Thyroid gland (tissue), 4 donors: ENCODE data around the gene SORCS2. TPM values are rescaled to one million over a fixed set of nuclear protein-coding genes. Genes with fewer than 3 reads are reported as not detected.

Experiments
- DNase-seq, 2 donors: peaks; one replicate each; pipeline ENCODE4 v3.0.0-alpha.2; 2019
- H3K27ac ChIP-seq, 3 donors: fragments of 200-600 bp; sonication (generic); 1 replicate in 2 of 3; 2 replicates in 1 of 3; pipeline ENCODE4 v1.5.1; 2016 to 2019; ENCODE audit warnings: mild to moderate bottlenecking in 1 of 3, moderate library complexity in 1 of 3
- H3K27me3 ChIP-seq: fragments of 200-600 bp; sonication (generic); one replicate; pipeline ENCODE4 v1.5.1; 2019
- H3K36me3 ChIP-seq, 2 donors: fragments of 200-600 bp; sonication (generic); one replicate each; pipeline ENCODE4 v1.5.1; 2016 to 2019
- H3K4me1 ChIP-seq, 2 donors: fragments of 200-600 bp; sonication (generic); one replicate each; pipeline ENCODE4 v1.5.1; 2017 to 2019
- H3K4me3 ChIP-seq, 3 donors: fragments of 200-600 bp; sonication (generic); replicated peaks in 1 of 3; 1 replicate in 2 of 3; 2 replicates in 1 of 3; pipeline ENCODE4 v1.5.1; 2016; ENCODE audit warnings: mild to moderate bottlenecking in 1 of 3
- H3K9me3 ChIP-seq: fragments of 200-600 bp; sonication (generic); one replicate; pipeline ENCODE4 v1.5.1; 2017
- POLR2A ChIP-seq, 2 donors: fragments of 450-650 bp; IDR thresholded peaks; one replicate each; pipeline ENCODE4 v1.6.1; 2017; ENCODE audit warnings: antibody characterized with exemption in 2 of 2, mild to moderate bottlenecking in 2 of 2, moderate library complexity in 1 of 2
- WGBS, 2 donors: methylation state at CpG; one replicate each; pipeline ENCODE4 v1.1.5; 2017; 5-methylcytosine and 5-hydroxymethylcytosine counted together
- intact Hi-C: fragments of 100-400 bp; cut with DNase I; formaldehyde crosslinking; loops from one replicate; pipeline ENCODE4 v1.15.1; 2023
- total RNA-seq, 4 donors: library from RNA; depleted of rRNA; stranded (reverse); fragments of >200 nt; gene quantifications; one replicate each; pipeline ENCODE4 v1.2.3, GENCODE V29; 2016
- TF ChIP-seq, protein P1 (sequence below), 6 experiments: fragments of 200-600 bp in 3 of 6; fragments of 450-650 bp in 3 of 6; sonication (generic) in 3 of 6; IDR thresholded peaks; one replicate each; pipeline ENCODE4 v1.5.1; 2016 to 2019; ENCODE audit warnings: antibody characterized with exemption in 6 of 6, mild to moderate bottlenecking in 2 of 6, inconsistent platforms in 1 of 6, moderate library complexity in 1 of 6

SORCS2 gene
- total RNA-seq, 4 donors from 2014 or later: 1.7 to 13.6 (median 3.6) TPM

DNA sequence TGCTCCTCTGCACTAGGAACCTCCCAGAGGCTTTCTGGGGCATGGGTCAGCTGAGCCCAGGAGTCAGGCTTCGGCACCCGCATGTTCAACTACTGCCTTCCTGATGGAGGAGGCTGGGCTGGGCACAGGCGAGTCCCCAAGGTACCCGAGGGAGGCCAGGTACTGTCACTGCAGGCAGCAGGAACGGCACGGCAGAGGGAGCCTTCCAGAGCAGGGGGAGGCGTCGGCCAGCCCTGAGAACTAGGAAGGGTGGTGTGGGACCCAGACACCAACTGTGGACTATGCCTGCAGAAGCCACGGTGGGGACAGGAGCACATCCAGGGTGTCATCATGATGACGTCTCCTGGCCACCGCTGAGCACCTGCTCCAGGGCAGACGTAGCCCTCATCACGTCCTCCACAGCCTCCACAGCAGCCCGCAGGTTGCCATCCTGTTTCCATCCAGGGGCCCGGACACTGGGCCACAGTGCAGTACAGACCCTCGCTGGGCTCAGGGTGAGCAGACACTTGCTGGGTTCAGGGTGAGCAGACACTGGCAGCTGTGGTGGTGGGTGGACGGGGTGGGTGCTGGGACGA is 40.8 kb downstream of the SORCS2 start:
- H3K4me1 ChIP-seq: no peaks in the 10 kb centered on the region
- no peaks in the 10 kb centered on the region for H3K36me3 ChIP-seq
- H3K4me3 ChIP-seq: no peak overlapping the region
- H3K27me3 ChIP-seq: no peaks in the 10 kb centered on the region
- TF ChIP-seq, protein P1, sequence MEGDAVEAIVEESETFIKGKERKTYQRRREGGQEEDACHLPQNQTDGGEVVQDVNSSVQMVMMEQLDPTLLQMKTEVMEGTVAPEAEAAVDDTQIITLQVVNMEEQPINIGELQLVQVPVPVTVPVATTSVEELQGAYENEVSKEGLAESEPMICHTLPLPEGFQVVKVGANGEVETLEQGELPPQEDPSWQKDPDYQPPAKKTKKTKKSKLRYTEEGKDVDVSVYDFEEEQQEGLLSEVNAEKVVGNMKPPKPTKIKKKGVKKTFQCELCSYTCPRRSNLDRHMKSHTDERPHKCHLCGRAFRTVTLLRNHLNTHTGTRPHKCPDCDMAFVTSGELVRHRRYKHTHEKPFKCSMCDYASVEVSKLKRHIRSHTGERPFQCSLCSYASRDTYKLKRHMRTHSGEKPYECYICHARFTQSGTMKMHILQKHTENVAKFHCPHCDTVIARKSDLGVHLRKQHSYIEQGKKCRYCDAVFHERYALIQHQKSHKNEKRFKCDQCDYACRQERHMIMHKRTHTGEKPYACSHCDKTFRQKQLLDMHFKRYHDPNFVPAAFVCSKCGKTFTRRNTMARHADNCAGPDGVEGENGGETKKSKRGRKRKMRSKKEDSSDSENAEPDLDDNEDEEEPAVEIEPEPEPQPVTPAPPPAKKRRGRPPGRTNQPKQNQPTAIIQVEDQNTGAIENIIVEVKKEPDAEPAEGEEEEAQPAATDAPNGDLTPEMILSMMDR (IDR thresholded peaks at IDR 0.05): no peak
- TF ChIP-seq POLR2A (IDR thresholded peaks at IDR 0.05): no peak
- no peak for DNase-seq
- H3K9me3 ChIP-seq: no peaks in the 10 kb centered on the region
- no peak overlapping the region for H3K27ac ChIP-seq
- intact Hi-C loops: no loop called here
- 84 to 85% methylated on average over 10 to 14 of the region's 18 CpGs for WGBS, 2 donors

DNA sequence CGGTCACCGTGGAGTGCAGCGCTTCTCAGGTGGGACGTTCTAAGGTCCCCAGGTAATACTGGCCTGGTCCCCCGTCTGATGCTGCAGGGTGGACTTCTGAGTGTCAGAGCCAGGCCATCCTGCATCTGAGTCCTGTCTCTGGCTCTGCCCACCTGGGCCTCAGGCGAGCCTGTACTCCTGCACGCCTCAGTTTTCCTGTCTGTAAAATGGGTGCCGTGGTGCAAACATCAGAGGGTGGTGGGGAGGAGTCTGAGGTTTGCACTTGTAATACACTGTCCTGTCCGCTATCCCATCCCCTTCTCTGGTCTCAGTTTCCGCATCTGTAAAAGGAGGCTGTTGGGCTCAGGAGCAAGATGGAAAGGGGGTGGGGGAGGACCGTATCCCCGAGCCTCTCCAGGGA is 41.3 kb downstream of the SORCS2 start:
- WGBS, 2 donors: 91 to 93% methylated on average over 10 to 12 of the region's 12 CpGs
- intact Hi-C loops: no loop called here
- no peaks in the 10 kb centered on the region for H3K36me3 ChIP-seq
- no peaks in the 10 kb centered on the region for H3K9me3 ChIP-seq
- no peak overlapping the region for H3K27ac ChIP-seq
- no peaks in the 10 kb centered on the region for H3K27me3 ChIP-seq
- no peak for DNase-seq
- no peak overlapping the region for H3K4me3 ChIP-seq
- TF ChIP-seq, protein P1 (IDR thresholded peaks at IDR 0.05): no peak
- TF ChIP-seq POLR2A (IDR thresholded peaks at IDR 0.05): no peak
- no peaks in the 10 kb centered on the region for H3K4me1 ChIP-seq

DNA sequence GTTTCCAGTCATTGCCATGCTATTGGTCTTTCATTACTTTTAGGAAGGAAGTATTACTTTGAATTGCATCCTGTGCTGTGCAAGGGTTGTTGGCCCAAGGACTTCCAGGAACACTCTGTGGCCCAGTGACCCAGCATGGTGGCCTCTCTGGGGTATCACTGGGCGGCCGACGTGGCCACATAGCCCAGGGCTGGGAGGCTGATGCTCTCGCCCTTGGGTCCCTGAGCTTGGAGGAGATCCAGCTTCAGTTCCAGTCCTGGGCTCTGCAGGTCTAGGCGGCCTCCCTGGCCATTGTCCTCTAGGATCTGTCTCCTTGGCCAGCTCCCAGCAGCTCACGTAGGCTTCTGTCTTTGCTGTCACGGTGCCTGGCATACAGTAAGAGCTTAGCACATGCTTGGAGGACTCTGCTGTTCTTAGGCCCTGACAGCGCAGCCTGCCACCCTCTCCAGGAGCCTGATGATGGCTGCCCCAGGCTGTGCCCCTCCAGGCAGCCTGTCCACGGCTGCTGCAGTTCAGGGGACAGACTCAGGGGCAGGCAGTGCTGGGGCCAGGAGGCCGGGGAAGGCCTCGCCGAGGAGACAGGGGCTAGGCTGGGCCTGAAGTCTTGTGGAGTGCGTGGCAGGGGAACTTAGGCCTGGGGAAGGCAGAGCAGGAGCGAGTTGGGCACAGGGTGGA is 42.2 kb downstream of the SORCS2 start:
- intact Hi-C loops: no loop called here
- Histone ChIP-seq H3K27me3 (no peaks in the 10 kb centered on the region), H3K27ac (no peak overlapping the region), H3K4me3 (no peak overlapping the region), H3K4me1 (no peaks in the 10 kb centered on the region), H3K9me3 (no peaks in the 10 kb centered on the region), H3K36me3 (no peaks in the 10 kb centered on the region)
- TF ChIP-seq, protein P1 (IDR thresholded peaks at IDR 0.05): no peak
- no peak for TF ChIP-seq POLR2A (IDR thresholded peaks at IDR 0.05)
- 89 to 91% methylated on average over 14 of the region's 14 CpGs for WGBS, 2 donors
- no peak for DNase-seq

DNA sequence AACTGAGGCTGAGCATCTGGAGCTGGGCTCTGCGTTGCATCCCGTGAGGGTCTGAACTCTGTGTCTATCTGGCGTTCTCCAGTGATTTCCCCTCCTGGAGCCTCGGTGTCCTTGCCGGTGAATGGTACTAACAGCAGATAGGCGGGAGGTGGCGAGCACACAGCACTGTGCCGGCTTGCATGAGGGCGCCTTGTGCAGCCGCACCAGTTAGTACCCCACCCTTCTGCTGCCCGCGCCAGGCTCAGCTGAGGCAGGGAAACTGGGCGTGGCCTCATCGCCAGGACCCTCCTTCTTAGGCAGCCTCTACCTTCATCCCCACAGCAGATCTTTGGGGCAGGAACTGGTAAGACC is 42.7 kb downstream of the SORCS2 start:
- WGBS, 2 donors: 92% methylated on average over 13 to 14 of the region's 14 CpGs
- Histone ChIP-seq H3K9me3 (no peaks in the 10 kb centered on the region), H3K27me3 (no peaks in the 10 kb centered on the region), H3K4me1 (no peaks in the 10 kb centered on the region), H3K4me3 (no peak overlapping the region), H3K27ac (no peak overlapping the region), H3K36me3 (no peaks in the 10 kb centered on the region)
- DNase-seq: no peak
- intact Hi-C loops: no loop called here
- TF ChIP-seq, protein P1 (IDR thresholded peaks at IDR 0.05): no peak
- no peak for TF ChIP-seq POLR2A (IDR thresholded peaks at IDR 0.05)

DNA sequence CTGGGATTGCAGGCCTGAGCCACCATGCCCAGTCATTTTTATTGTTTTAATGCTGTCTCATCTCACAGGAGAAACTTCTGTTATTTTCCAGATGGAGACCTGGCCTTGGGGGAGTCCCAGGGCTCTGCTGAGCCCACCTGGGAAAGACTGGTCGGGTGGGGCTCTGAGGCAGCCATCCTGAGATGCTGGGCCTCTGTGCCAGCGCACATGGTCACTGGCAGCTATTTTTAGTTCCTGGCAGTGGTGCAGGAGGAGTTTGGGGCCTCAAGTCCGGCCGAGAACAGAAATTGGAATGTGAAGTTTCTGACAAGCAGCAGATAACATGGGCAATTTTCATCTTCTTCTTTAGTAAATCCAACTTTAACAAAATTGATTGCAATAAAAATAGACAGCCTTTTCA is 44.5 kb downstream of the SORCS2 start:
- Histone ChIP-seq H3K36me3 (no peaks in the 10 kb centered on the region), H3K27ac (no peak overlapping the region), H3K27me3 (no peaks in the 10 kb centered on the region), H3K4me1 (no peaks in the 10 kb centered on the region), H3K4me3 (no peak overlapping the region), H3K9me3 (no peaks in the 10 kb centered on the region)
- DNase-seq: peak; percentile 43 to 58
- WGBS, 2 donors: 36 to 58% methylated on average over 4 of the region's 4 CpGs
- intact Hi-C loops: no loop called here
- TF ChIP-seq, protein P1 (IDR thresholded peaks at IDR 0.05): no peak
- TF ChIP-seq POLR2A (IDR thresholded peaks at IDR 0.05): no peak
